Stimulated activated CD4-positive, alpha-beta T cell treated with anti-CD3 and anti-CD28 coated beads, Interleukin-2, amount 100 ng/mL, for 4 hours (primary cell): ENCODE data around the gene MARCHF9.

ENCODE experiments used
- DNase-seq: peaks from one replicate; pipeline ENCODE4 v3.0.0-alpha.2; 2020; ENCODE audit warnings: low read depth

MARCHF9 gene

DNA sequence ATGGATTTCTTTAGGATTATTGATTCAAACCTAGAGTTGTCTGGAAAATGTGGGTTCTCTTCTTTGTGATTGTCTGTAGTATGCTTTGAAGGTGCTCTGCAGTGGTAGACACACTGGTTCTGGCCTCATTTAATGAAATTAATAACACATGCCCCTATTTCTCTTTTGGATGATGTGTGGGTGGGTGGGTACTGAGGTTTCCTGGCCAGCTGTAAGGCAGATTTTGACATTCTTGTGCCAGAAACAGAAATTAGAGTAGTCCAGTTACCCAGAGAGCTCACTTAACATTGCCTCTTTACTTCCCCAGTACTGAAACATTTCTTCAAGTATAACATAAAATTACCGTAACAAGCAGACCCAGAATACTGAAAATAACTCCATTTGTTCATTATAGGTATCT is 42.1 kb downstream of the MARCHF9 start:
- DNase-seq, result no peak

DNA sequence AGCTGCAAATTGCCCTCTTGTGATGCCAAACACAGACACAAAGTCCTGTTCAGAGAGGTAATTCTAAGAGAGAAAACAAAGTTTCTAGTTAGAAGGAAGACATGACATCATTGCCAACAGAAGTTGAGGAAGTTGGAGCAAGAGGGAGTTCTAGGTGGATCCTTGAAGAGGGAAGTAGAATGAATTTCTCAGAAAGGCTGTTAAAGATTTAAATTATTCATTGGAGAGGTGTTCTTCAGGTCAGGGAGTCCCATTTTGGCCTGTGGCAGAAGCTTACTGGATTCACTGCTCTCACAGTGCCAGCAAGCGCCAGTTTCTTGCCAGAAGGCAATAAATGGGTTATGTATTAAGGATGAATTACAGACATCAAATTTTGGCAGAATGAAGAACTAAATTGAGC is 43.0 kb downstream of the MARCHF9 start:
- no peak for DNase-seq

DNA sequence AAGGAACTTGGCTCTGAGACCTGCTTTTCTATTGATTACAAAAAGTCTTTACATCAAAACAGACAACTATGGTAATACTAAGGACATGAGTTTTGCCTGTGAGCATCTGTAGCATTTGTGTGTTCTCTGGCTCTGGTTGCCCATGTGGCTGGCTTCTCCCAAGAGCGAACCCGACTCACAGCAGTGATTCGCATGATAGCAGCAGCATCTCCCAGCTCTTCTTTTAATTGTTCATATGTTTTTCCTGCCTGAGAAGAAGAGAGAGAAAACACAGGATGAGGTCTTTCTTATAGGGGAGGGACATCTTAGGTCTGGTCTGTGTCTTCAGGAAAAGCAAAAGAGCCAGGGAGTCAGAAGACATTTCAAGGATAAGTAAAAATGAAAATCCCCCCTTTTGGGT is 46.1 kb downstream of the MARCHF9 start:
- no peak for DNase-seq

DNA sequence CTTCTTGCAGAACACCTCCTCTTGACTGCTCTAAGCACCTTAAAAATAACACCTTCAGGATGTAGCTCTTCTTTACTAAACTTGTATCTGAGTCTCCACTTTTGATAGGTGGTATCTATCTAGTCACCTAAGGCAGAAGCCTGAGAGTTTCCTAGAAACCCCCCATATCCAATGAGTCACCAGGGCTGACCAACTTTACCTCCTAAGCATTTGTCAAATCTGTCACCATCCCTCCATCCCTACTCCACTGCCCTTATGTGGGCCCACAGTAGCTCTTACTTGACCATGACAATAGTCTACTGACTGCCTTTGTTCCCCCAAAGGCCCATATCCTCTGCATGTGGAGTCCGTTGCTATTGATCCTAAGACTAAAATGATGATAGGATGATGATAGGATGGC is 47.7 kb downstream of the MARCHF9 start:
- no peak for DNase-seq

DNA sequence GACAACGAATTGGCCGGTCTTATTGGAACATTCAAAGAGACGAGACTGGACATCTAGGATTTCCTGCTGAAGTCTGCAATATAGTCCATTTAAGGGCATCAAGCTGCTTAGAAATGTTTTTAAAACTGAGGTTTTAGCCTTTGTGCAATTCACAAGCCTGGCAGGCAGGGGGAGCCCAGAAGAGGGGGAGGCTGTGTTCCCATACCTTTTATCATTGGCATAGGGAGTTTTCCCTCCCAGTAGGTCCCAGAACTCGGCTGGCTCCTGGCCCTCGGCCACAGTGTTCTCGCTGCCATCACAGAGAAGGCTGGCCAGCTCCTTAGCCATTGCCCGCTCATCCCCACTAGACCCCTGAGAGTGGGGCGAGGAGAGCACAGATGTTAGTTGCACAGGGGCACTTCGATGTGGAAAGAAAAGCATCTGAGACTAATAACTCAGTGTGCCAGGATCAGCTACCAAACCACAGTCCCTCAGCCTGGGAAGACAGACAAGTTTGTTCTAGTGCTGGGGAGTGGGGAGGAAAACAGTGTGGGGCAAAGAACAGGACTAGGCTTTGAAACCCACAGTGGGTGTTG is 48.5 kb downstream of the MARCHF9 start:
- DNase-seq, result no peak

DNA sequence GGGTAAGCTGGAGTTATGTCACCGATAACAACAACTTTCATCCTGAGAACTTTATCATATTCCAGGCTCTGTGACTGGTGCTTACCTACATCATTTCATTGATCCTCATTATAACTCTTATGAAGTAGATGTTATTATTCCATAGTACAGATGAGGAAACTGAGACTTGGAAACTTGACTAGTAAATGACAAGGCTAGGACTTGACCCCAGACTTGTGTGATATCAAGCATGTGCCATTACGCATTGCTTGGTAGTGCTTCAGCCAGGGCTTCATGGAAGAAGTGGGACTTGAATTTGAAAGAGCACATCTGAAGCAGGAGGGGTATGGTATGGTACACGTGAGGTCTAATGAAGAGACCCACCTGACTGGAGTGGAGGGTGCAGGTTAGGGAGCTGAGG is 51.8 kb downstream of the MARCHF9 start:
- no peak for DNase-seq

DNA sequence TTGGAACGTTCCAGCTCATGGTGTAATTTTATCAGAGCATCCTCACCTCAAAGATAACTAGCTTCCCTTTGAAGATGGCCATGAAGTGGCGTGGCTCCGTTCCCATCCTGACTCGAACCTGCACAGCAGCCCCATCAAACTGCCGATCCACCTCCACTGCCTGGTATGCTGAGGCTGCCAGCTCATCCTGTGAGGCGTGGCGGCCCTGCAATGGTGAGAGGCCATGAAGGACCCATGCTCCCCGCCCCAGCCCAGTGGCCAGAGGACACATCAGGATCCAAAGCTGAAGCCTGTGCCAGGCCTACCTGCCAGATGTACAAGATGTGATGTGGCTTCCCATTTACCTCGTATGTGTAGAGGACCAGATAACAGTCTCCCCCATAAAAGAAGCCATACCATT is 52.4 kb downstream of the MARCHF9 start:
- no peak for DNase-seq

DNA sequence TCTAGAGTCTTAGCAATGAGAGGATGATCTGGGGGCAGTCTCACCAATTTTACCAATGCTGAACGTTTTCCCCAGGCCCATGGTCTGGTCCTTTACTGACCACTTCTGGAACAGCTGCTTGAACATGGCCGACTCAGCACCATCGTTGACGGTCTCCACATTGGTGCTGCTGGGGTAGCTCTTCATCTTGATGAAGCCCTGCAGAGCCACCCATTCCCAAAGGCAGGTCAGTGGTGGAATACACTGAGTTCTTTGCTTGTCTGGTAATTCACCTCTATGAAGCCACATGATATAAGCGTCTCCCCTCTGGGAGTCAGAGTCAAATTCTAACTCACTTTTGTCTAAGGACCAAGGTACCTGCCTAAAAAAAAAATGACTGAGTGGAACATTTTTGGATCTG is 53.4 kb downstream of the MARCHF9 start:
- DNase-seq, result no peak

GRCh38 chr12:57809425-57809824 is 54.5 kb downstream of the MARCHF9 start:
- DNase-seq, result no peak
